ENCODE results near the gene PIK3C2B. TPM values are rescaled to one million over a fixed set of nuclear protein-coding genes. Genes with fewer than 3 reads are reported as not detected.
A peak's percentile ranks its signal among the peaks of the same experiment; 100 is the strongest.

PIK3C2B gene
- total RNA-seq, 1 experiment from 2014 or later, result 17.4 TPM

DNA sequence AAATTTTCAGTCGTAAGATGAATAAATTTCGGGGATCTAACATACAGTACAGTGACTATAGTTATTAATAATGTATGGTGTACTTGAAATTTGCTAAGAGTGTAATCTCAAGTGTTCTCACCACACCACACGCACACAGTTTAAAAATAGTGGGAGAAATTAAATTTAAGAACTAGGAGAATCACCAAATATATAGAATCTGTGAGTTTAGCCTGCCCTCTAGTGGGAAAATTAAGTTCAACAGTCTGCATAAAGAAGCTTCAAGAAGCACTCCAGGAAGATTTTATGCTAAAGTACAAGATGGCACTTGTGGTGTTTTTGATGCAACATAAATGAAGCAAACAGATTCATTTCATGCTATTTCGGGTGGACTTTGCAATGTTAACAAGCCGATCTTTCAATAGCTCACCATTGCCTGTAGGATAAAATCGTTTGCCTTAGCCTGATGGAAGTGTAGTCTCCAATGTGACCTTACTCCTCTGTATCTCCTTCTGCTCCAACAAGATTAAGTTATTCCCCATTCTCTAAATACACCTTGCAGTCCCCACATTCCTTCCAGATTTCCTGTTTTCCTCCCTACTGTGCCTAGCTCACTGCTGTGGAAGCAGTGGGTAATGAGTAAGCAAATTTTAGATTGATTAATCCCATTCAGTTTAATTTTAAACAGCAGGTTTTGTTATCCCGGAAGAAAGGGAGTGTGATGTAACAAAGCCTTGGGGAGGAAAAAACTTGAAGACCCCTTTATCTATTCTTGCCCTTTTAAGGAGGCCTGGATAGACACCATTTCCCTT, 8.7 kb upstream of the PIK3C2B start:
- Histone ChIP-seq H3K4me2 (ENCODE audit: low read length) (no peak overlapping the region; the same call in 1 of the 2 replicates), H4K20me1 (ENCODE audit: insufficient read depth) (no peaks in the 10 kb centered on the region), H3K36me3 (ENCODE audit: control insufficient read depth in 1 of 2, insufficient read depth in 2 of 2, low read length in 2 of 2) (no peaks in the 10 kb centered on the region), H3K4me3 (replicated peaks in 1 of 2; ENCODE audit: low read depth in 1 of 2, low read length in 2 of 2) (no peak overlapping the region), H3K9me2 (ENCODE audit: insufficient read depth) (no peaks in the 10 kb centered on the region), H3K9ac (ENCODE audit: low read length) (no peak overlapping the region), H3K9me3 (ENCODE audit: control insufficient read depth in 1 of 2, insufficient read depth in 1 of 2, low read depth in 1 of 2, low read length in 2 of 2) (peaks cover 0 to 4% of the 10 kb centered on the region in 2 experiments; a peak in 1 of 4 replicates), H3K27me3 (ENCODE audit: insufficient read depth, low read length) (no peaks in the 10 kb centered on the region), H2AFZ (ENCODE audit: low read depth, low read length, poor library complexity, severe bottlenecking) (peak overlapping the region; percentile 88), H3K4me1 (ENCODE audit: control insufficient read depth in 1 of 2, insufficient read depth in 2 of 2, low read length in 2 of 2) (peaks cover 16 to 32% of the 10 kb centered on the region in 2 experiments), H3K79me2 (ENCODE audit: insufficient read depth, low read length) (no peaks in the 10 kb centered on the region), H3K27ac (ENCODE audit: low read depth, low read length) (no peak overlapping the region)
- ATAC-seq, result no peak
- BruUV-seq (replicated peaks), result no TSS peak
- TF ChIP-seq RAD21 (IDR thresholded peaks at IDR 0.05; ENCODE audit: low read depth), result peak; percentile 94
- 0 out of 2 replicates have a peak, but pooled peaks have one; percentile 10 for TF ChIP-seq CBX3 (IDR thresholded peaks at IDR 0.05; ENCODE audit: low read depth)
- TF ChIP-seq, protein P1, sequence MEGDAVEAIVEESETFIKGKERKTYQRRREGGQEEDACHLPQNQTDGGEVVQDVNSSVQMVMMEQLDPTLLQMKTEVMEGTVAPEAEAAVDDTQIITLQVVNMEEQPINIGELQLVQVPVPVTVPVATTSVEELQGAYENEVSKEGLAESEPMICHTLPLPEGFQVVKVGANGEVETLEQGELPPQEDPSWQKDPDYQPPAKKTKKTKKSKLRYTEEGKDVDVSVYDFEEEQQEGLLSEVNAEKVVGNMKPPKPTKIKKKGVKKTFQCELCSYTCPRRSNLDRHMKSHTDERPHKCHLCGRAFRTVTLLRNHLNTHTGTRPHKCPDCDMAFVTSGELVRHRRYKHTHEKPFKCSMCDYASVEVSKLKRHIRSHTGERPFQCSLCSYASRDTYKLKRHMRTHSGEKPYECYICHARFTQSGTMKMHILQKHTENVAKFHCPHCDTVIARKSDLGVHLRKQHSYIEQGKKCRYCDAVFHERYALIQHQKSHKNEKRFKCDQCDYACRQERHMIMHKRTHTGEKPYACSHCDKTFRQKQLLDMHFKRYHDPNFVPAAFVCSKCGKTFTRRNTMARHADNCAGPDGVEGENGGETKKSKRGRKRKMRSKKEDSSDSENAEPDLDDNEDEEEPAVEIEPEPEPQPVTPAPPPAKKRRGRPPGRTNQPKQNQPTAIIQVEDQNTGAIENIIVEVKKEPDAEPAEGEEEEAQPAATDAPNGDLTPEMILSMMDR (IDR thresholded peaks at IDR 0.05 in 2 of 3, conservative IDR thresholded peaks at IDR 0.05 in 1 of 3; ENCODE audit: borderline replicate concordance in 1 of 3, insufficient read depth in 1 of 3, low read depth in 2 of 3, low read length in 2 of 3), result peak; percentile 60 to 93 (median 86)
- TF ChIP-seq EGR1 (IDR thresholded peaks at IDR 0.05; ENCODE audit: low read depth), result no peak
- TF ChIP-seq TCF7L2 (IDR thresholded peaks at IDR 0.05; ENCODE audit: borderline replicate concordance, extremely low read depth, insufficient read depth, insufficient read length), result no peak
- ChIA-PET POLR2A (interaction anchor here (1.0 kb wide), 1 partner anchor 13 kb away, joined by 3 read pairs; the partner anchor contains the start of gene MDM4), CTCF (interaction anchor here (0.7 to 2.2 kb wide), 15 partner anchors 10 to 341 kb away, joined by 3 to 37 read pairs (median 6); partner anchors contain the start of genes MDM4 and PIK3C2B), RAD21 (ENCODE audit: low non-redundant PET in 1 of 2, low total read pairs in 2 of 2, uncharacterized antibody in 2 of 2, unreplicated experiment in 2 of 2) (interaction anchor here (0.6 to 1.2 kb wide), 8 partner anchors 9 to 304 kb away, joined by 3 to 7 read pairs (median 3); no protein-coding TSS in a partner anchor)
- peak; percentile 69 for DNase-seq (ENCODE audit: low read depth, low spot score)
- intact Hi-C loops (cut with micrococcal nuclease), result loop anchor here (1.0 to 2.0 kb wide), 4 partner anchors 57 to 341 kb away; no protein-coding TSS in a partner anchor
